SU-DHL-6 (cell line): ENCODE results near the gene SDK1.

Experiments used
- EZH2phosphoT487 ChIP-seq: fragments of 200-600 bp; sonication (generic), shearing (Covaris generic); conservative IDR thresholded peaks from 2 replicates; pipeline ENCODE4 v1.6.1; 2018; ENCODE audit warnings: mild to moderate bottlenecking, antibody characterized with exemption, low read length, moderate library complexity, mixed read lengths
- TF ChIP-seq, protein P1 (sequence below): fragments of 200-600 bp; sonication (generic); IDR thresholded peaks from one replicate; pipeline ENCODE4 v1.5.1; 2017; ENCODE audit warnings: antibody characterized with exemption, mild to moderate bottlenecking, low read length, moderate library complexity; ENCODE audit not compliant: insufficient read depth, poor library complexity, severe bottlenecking

DNA sequence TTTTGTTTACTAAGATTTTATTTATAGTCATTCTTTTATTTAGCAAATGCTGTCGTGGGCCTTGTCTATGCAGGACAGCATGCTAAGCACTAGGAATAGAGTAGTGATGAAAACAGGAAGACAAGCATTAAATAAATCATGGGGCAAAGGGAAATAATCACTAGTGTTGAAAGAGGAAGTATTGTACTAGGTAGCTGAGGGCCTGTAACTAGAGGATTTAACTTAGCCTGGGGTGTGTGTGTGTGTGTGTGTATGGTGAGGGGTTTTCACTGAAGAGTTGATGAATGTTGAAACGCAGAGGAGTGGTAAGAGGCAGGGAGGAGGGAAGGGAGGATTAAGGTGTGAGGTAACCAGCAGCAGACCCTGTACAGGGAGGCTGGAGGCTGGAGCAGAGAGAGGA lies 446.4 kb downstream of the SDK1 start:
- TF ChIP-seq, protein P1, sequence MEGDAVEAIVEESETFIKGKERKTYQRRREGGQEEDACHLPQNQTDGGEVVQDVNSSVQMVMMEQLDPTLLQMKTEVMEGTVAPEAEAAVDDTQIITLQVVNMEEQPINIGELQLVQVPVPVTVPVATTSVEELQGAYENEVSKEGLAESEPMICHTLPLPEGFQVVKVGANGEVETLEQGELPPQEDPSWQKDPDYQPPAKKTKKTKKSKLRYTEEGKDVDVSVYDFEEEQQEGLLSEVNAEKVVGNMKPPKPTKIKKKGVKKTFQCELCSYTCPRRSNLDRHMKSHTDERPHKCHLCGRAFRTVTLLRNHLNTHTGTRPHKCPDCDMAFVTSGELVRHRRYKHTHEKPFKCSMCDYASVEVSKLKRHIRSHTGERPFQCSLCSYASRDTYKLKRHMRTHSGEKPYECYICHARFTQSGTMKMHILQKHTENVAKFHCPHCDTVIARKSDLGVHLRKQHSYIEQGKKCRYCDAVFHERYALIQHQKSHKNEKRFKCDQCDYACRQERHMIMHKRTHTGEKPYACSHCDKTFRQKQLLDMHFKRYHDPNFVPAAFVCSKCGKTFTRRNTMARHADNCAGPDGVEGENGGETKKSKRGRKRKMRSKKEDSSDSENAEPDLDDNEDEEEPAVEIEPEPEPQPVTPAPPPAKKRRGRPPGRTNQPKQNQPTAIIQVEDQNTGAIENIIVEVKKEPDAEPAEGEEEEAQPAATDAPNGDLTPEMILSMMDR, result no peak
- TF ChIP-seq EZH2phosphoT487, result no peak
